ENCODE measurements around the gene KRTAP5-11. TPM values are rescaled to one million over a fixed set of nuclear protein-coding genes. Genes with fewer than 3 reads are reported as not detected.
"Not testable (repeated sequence)": the region's sequence is repeated elsewhere in the genome, so short reads cannot be mapped to it uniquely, and the experiment has no call there.

Gene KRTAP5-11
- total RNA-seq, 3 donors from 2014 or later: not detected

GRCh38 chr11:71604798-71605488 is 22.3 kb upstream of the KRTAP5-11 start:
- H3K36me3 Mint-ChIP-seq (ENCODE audit: insufficient read depth); H3K4me1 Mint-ChIP-seq (ENCODE audit: low read depth); H3K4me3 Mint-ChIP-seq; ATAC-seq; H3K9me3 Mint-ChIP-seq; DNase-seq: not testable (repeated sequence)
- peaks cover 54% of the 10 kb centered on the region for H3K27me3 Mint-ChIP-seq (ENCODE audit: low read depth)

DNA sequence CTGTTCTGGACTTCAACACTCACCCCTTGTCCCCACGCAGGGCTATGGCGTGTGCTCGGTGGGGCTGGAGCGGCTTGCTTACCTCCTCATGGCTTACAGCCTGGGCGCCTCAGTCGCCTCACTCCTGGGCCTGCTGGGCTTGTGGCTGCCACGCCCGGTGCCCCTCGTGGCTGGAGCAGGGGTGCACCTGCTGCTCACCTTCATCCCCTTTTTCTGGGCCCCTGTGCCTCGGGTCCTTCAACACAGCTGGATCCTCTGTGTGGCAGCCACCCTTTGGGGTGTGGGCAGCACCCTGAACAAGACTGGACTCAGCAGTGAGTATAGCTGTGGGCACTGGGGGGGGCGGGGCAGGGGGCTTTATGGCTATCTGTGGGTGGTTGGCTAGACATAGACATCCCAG is 20.5 kb upstream of the KRTAP5-11 start:
- not testable (repeated sequence) for DNase-seq; H3K4me1 Mint-ChIP-seq (ENCODE audit: low read depth); H3K9me3 Mint-ChIP-seq; H3K36me3 Mint-ChIP-seq (ENCODE audit: insufficient read depth); ATAC-seq; H3K4me3 Mint-ChIP-seq
- peaks cover 49% of the 10 kb centered on the region for H3K27me3 Mint-ChIP-seq (ENCODE audit: low read depth)

DNA sequence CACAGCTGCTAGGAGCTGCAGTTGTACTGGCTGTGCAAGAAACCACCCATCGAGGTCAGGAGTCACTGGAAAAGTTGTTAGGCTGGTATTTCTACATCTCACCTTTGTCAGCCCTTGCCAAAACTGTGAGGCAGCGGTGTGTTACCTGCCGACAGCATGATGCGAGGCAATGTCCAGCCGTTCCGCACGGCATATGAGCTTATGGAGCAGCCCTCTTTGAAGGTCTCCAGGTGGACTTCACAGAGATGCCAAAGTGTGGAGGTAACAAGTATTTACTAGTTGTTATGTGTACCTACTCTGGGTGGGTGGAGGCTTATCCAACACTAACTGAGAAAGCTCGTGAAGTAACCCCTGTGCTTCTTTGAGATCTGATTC is 6.9 kb upstream of the KRTAP5-11 start:
- not testable (repeated sequence) for H3K4me3 Mint-ChIP-seq; H3K27me3 Mint-ChIP-seq (ENCODE audit: low read depth); DNase-seq; H3K4me1 Mint-ChIP-seq (ENCODE audit: low read depth); ATAC-seq; H3K9me3 Mint-ChIP-seq; H3K36me3 Mint-ChIP-seq (ENCODE audit: insufficient read depth)

DNA sequence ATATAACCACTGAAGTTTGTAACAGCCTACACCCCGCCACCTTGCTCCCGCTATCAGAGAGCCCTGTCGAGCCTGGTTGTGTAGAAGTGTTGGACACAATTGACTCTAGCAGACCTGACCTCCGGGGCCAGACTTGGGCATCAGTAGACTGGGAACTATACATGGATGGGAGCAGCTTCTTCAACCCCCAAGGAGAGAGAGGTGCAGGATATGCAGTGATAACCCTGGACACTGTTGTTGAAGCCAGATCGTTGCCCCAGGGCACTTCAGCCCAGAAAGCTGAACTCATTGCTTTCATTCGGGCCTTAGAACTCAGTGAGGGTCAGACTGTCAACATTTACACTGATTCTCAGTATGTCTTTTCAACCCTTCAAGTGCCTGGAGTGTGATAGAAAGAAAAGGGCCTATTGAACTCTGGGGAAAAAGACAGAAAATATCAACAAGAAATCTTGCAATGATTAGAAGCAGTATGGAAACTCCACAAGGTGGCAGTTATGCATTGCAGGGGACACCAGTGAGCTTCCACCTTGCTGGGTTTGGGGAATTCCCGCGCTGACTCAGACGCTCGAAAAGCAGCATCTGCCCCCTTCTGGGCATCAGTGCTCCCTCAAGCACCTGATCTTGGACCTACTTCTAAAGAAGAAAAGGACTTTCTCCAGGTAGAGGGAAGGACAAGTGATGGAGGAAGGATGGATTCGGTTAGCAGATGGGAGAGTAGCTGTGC is 6.3 kb upstream of the KRTAP5-11 start:
- not testable (repeated sequence) for H3K4me1 Mint-ChIP-seq (ENCODE audit: low read depth); H3K4me3 Mint-ChIP-seq; H3K9me3 Mint-ChIP-seq; H3K36me3 Mint-ChIP-seq (ENCODE audit: insufficient read depth); ATAC-seq
- peak; percentile 15 for DNase-seq
- H3K27me3 Mint-ChIP-seq (ENCODE audit: low read depth): peaks cover 11% of the 10 kb centered on the region

DNA sequence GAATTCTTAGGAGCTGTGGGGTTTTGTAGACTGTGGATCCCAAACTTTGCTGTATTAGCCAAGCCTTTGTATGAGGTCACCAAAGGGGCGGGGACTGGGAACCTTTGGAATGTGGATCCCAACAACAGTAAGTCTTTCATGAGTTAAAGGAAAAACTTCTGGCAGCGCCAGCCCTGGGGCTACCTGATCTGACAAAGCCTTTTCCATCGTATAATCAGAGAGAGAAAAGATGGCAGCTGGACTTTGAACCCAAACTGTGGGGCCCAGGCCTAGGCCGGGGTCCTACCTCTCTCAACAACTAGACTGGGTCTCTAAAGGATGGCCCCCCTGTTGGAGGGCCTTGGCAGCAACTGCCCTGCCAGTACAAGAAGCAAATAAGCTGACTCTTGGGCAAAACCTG is 5.6 kb upstream of the KRTAP5-11 start:
- H3K4me1 Mint-ChIP-seq (ENCODE audit: low read depth); DNase-seq: not testable (repeated sequence)

GRCh38 chr11:71585673-71586072 is 3.0 kb upstream of the KRTAP5-11 start:
- H3K27me3 Mint-ChIP-seq (ENCODE audit: low read depth): peaks cover 27% of the 10 kb centered on the region
- not testable (repeated sequence) for ATAC-seq; DNase-seq; H3K36me3 Mint-ChIP-seq (ENCODE audit: insufficient read depth); H3K4me1 Mint-ChIP-seq (ENCODE audit: low read depth); H3K9me3 Mint-ChIP-seq; H3K4me3 Mint-ChIP-seq

More for the DNA sequence above, 5.6 kb upstream of the KRTAP5-11 start:
- not testable (repeated sequence) for H3K4me3 Mint-ChIP-seq; H3K9me3 Mint-ChIP-seq; ATAC-seq; H3K36me3 Mint-ChIP-seq (ENCODE audit: insufficient read depth)
- peaks cover 15% of the 10 kb centered on the region for H3K27me3 Mint-ChIP-seq (ENCODE audit: low read depth)

- not testable (repeated sequence) for ATAC-seq; DNase-seq; H3K4me3 Mint-ChIP-seq; H3K4me1 Mint-ChIP-seq (ENCODE audit: low read depth); H3K36me3 Mint-ChIP-seq (ENCODE audit: insufficient read depth); H3K9me3 Mint-ChIP-seq
- H3K27me3 Mint-ChIP-seq (ENCODE audit: low read depth): peaks cover 35% of the 10 kb centered on the region
These were observed 294 bp upstream of the KRTAP5-11 start for GRCh38 chr11:71582969-71583368.

GRCh38 chr11:71581826-71582225 is 849 bp downstream of the KRTAP5-11 start:
- H3K27me3 Mint-ChIP-seq (ENCODE audit: low read depth): peaks cover 35% of the 10 kb centered on the region
- H3K36me3 Mint-ChIP-seq (ENCODE audit: insufficient read depth): no peaks in the 10 kb centered on the region
- H3K9me3 Mint-ChIP-seq: no peaks in the 10 kb centered on the region
- DNase-seq (no peak), ATAC-seq (no peak)
- no peak overlapping the region for H3K4me3 Mint-ChIP-seq
- peaks cover 2% of the 10 kb centered on the region for H3K4me1 Mint-ChIP-seq (ENCODE audit: low read depth)

- H3K27me3 Mint-ChIP-seq (ENCODE audit: low read depth): peaks cover 32% of the 10 kb centered on the region
- no peak for ATAC-seq
These were observed 2.3 kb downstream of the KRTAP5-11 start for GRCh38 chr11:71580057-71581003.

DNA sequence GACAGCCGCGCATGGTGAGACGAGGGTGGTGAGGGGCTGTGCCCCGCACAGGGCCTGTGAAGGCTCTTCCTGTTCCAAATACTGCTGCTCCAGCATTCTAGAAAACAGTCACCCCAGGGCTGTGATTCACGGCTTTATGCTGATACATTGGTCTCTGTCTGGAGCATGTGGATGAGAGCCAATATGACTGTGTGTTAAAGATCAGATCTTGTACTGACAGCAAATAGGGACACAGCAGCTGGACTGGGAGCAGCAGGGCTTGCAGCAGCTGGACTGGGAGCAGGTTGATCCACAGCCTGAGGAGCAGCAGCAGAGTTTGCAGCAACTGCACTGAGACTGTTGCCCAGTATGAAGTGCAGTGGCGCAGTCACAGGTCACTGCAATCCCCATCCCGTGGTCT is 3.2 kb downstream of the KRTAP5-11 start:
- ATAC-seq; H3K9me3 Mint-ChIP-seq; H3K4me1 Mint-ChIP-seq (ENCODE audit: low read depth); H3K36me3 Mint-ChIP-seq (ENCODE audit: insufficient read depth); DNase-seq; H3K4me3 Mint-ChIP-seq: not testable (repeated sequence)
- H3K27me3 Mint-ChIP-seq (ENCODE audit: low read depth): peaks cover 29% of the 10 kb centered on the region

More at GRCh38 chr11:71580057-71581003, 2.3 kb downstream of the KRTAP5-11 start:
- Mint-ChIP-seq H3K36me3 (ENCODE audit: insufficient read depth) (no peaks in the 10 kb centered on the region), H3K4me3 (no peak overlapping the region), H3K4me1 (ENCODE audit: low read depth) (peaks cover 2% of the 10 kb centered on the region), H3K9me3 (no peaks in the 10 kb centered on the region)
- DNase-seq: no peak

- Mint-ChIP-seq H3K9me3 (no peaks in the 10 kb centered on the region), H3K4me3 (no peak overlapping the region), H3K4me1 (ENCODE audit: low read depth) (peaks cover 2% of the 10 kb centered on the region), H3K27me3 (ENCODE audit: low read depth) (peaks cover 23% of the 10 kb centered on the region), H3K36me3 (ENCODE audit: insufficient read depth) (no peaks in the 10 kb centered on the region)
- DNase-seq (no peak), ATAC-seq (no peak)
These were observed 5.1 kb downstream of the KRTAP5-11 start for GRCh38 chr11:71577469-71578004.

DNA sequence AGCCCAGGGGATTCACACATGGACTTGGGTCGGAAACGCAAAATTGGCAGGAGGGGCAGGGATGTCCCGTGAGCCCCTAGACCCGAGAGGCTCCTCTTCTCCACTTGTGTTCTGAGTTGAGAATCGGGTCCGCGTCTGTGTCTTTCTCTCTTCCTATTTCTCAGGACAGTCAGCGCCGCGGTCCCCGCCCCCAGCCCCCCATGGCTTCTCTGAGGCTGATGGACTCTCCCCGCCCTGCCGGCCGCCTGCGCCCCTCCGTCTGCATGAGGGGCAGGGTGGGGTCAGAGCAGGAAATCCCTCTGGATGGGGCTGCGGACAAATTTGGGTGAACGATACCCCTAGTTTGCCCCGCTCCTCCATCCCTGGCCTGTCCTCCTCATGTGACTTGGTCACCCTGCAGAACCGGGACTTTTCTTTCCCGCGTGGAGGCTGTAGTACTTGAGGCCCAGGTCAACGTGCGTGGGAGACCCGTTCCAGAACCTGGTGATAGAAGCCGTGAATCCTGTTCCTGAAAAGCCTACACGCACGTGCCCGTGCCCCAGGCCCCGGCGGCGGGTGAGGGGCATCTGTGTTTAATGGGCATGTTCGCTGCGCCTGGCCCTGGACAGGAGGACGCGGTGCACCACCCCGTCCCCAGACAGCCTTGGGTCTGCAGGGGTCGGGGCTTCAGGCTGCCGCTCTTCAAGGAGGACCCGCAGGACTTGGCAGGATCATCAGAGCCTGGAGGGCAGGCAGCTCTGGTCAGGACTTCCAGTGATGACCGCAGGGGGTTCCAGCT is 5.8 kb downstream of the KRTAP5-11 start:
- H3K4me1 Mint-ChIP-seq (ENCODE audit: low read depth); H3K9me3 Mint-ChIP-seq; H3K36me3 Mint-ChIP-seq (ENCODE audit: insufficient read depth); ATAC-seq; H3K4me3 Mint-ChIP-seq; DNase-seq: not testable (repeated sequence)
- H3K27me3 Mint-ChIP-seq (ENCODE audit: low read depth): peaks cover 21% of the 10 kb centered on the region

- no peak for DNase-seq
- Mint-ChIP-seq H3K4me3 (no peak overlapping the region), H3K9me3 (no peaks in the 10 kb centered on the region), H3K36me3 (ENCODE audit: insufficient read depth) (no peaks in the 10 kb centered on the region), H3K27me3 (ENCODE audit: low read depth) (peaks cover 13% of the 10 kb centered on the region), H3K4me1 (ENCODE audit: low read depth) (peaks cover 2% of the 10 kb centered on the region)
- ATAC-seq: no peak
These were observed 6.8 kb downstream of the KRTAP5-11 start for GRCh38 chr11:71575723-71576424.

All from activated T-cell treated with anti-CD3 and anti-CD28 coated beads, Interleukin-2, amount 50 U/mL, for 4 hours (primary cell).